ENCODE measurements around the gene CDKN1A. TPM values are rescaled to one million over a fixed set of nuclear protein-coding genes. Genes with fewer than 3 reads are reported as not detected.

Gene CDKN1A
- total RNA-seq, 1 experiment from 2014 or later: 75.1 TPM

DNA sequence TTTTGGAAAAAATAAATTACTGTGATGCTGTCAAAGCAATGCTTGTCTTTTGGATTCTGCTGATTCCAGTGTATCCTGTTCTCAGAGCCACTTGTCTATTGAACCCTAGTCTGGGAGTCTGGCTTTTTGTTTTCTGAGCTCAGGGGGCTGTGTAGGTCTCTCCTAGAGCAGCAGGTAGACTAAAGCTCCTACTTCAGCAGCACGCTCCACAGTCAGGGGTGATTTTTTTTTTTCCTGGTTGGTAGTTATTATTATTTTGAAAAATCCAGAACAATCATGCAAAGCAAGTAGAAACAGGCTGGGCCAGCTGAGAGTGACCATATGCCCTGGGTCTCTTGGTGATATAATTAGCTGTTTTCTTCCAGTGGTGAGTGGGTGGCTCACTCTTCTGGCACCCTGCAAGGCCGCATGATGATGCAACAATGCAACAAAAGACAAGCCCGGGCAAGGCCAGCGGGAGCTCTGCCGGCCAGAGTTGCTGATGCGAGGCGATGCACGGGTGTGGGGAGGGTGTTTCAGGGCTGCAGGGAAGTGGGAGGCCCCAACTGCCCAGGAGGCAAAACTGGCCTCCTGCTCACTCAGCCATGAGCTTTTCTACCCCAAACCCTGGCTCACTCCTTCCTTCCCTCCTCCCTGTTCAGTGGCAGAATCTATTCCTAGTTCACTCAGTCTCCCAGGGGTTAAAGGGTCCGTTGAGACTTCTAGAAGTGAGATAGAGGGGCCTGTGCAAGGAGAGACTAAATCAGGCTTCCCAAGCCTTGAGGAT is 11.5 kb upstream of the CDKN1A start (continued):
- TF ChIP-seq TCF7 (CRISPR knock-in tag; IDR thresholded peaks at IDR 0.05; ENCODE audit: low read depth) (no peak), FOXP4 (CRISPR knock-in tag; IDR thresholded peaks at IDR 0.05) (peak; percentile 78; the same call in 1 of the 2 replicates), TEAD4 (CRISPR knock-in tag; IDR thresholded peaks at IDR 0.05) (no peak), JUN (CRISPR knock-in tag; IDR thresholded peaks at IDR 0.05) (no peak), TEAD1 (CRISPR knock-in tag; IDR thresholded peaks at IDR 0.05) (peak; percentile 65; the same call in 1 of the 2 replicates), GRHL2 (CRISPR knock-in tag; IDR thresholded peaks at IDR 0.05; ENCODE audit: insufficient replicate concordance, severe bottlenecking) (no peak), OVOL2 (CRISPR knock-in tag; IDR thresholded peaks at IDR 0.05; ENCODE audit: borderline replicate concordance) (no peak), CREM (CRISPR knock-in tag; IDR thresholded peaks at IDR 0.05) (peak; percentile 37; the same call in 1 of the 2 replicates), ERG (CRISPR knock-in tag; IDR thresholded peaks at IDR 0.05) (no peak), SP1 (CRISPR knock-in tag; conservative IDR thresholded peaks at IDR 0.05) (peak; percentile 63), USF2 (CRISPR knock-in tag; IDR thresholded peaks at IDR 0.05) (no peak), NR2C2 (CRISPR knock-in tag; IDR thresholded peaks at IDR 0.05) (no peak), KAT7 (CRISPR knock-in tag; IDR thresholded peaks at IDR 0.05; ENCODE audit: borderline replicate concordance) (no peak), SOX15 (CRISPR knock-in tag; IDR thresholded peaks at IDR 0.05) (no peak), NFE2L1 (CRISPR knock-in tag; IDR thresholded peaks at IDR 0.05) (peak; percentile 80; the same call in 1 of the 2 replicates), ZNF423 (CRISPR knock-in tag; IDR thresholded peaks at IDR 0.05) (peak; percentile 98), FOXJ3 (CRISPR knock-in tag; IDR thresholded peaks at IDR 0.05; ENCODE audit: borderline replicate concordance) (no peak), ZNF396 (CRISPR knock-in tag; IDR thresholded peaks at IDR 0.05; ENCODE audit: borderline replicate concordance) (no peak), ZNF532 (CRISPR knock-in tag; IDR thresholded peaks at IDR 0.05; ENCODE audit: borderline replicate concordance) (no peak), TP53 (CRISPR knock-in tag; IDR thresholded peaks at IDR 0.05) (peak; percentile 99), ZNF219 (CRISPR knock-in tag; IDR thresholded peaks at IDR 0.05; ENCODE audit: borderline replicate concordance) (no peak), ETV6 (CRISPR knock-in tag; IDR thresholded peaks at IDR 0.05) (peak; percentile 50; the same call in 1 of the 2 replicates), HMGA2 (CRISPR knock-in tag; IDR thresholded peaks at IDR 0.05) (no peak), ELF4 (CRISPR knock-in tag; IDR thresholded peaks at IDR 0.05; ENCODE audit: low read depth) (no peak), RELA (CRISPR knock-in tag; IDR thresholded peaks at IDR 0.05; ENCODE audit: borderline replicate concordance) (no peak), IRF2 (CRISPR knock-in tag; IDR thresholded peaks at IDR 0.05; ENCODE audit: borderline replicate concordance, low read depth) (no peak), ATF3 (CRISPR knock-in tag; conservative IDR thresholded peaks at IDR 0.05) (peak; percentile 92)
- TF ChIP-seq, protein P1, sequence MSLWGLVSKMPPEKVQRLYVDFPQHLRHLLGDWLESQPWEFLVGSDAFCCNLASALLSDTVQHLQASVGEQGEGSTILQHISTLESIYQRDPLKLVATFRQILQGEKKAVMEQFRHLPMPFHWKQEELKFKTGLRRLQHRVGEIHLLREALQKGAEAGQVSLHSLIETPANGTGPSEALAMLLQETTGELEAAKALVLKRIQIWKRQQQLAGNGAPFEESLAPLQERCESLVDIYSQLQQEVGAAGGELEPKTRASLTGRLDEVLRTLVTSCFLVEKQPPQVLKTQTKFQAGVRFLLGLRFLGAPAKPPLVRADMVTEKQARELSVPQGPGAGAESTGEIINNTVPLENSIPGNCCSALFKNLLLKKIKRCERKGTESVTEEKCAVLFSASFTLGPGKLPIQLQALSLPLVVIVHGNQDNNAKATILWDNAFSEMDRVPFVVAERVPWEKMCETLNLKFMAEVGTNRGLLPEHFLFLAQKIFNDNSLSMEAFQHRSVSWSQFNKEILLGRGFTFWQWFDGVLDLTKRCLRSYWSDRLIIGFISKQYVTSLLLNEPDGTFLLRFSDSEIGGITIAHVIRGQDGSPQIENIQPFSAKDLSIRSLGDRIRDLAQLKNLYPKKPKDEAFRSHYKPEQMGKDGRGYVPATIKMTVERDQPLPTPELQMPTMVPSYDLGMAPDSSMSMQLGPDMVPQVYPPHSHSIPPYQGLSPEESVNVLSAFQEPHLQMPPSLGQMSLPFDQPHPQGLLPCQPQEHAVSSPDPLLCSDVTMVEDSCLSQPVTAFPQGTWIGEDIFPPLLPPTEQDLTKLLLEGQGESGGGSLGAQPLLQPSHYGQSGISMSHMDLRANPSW (CRISPR knock-in tag; conservative IDR thresholded peaks at IDR 0.05; ENCODE audit: low read depth): no peak

Data from WTC11 (cell line).